Astrocyte (in vitro differentiated cells and primary cell): ENCODE results near the gene BMAL2. TPM values are rescaled to one million over a fixed set of nuclear protein-coding genes. Genes with fewer than 3 reads are reported as not detected.

Experiments
- DNase-seq: peaks from one replicate; pipeline ENCODE4 v3.0.0-alpha.2; 2010; ENCODE audit warnings: low read depth
- FAIRE-seq: peaks from 2 replicates; lab custom pipeline; 2011; peaks lifted over from hg19 to GRCh38; lab: Jason Lieb, UNC
- H2AFZ ChIP-seq: 2 replicates; pipeline ENCODE4 v1.6.0; 2012; ENCODE audit warnings: low read depth, low read length, inconsistent platforms
- H3K27ac ChIP-seq: 2 replicates; pipeline ENCODE4 v1.5.1; 2011; ENCODE audit warnings: low read depth, low read length, inconsistent platforms
- H3K27me3 ChIP-seq: 2 replicates; pipeline ENCODE4 v1.6.0; 2011; ENCODE audit warnings: low read length, inconsistent platforms; ENCODE audit not compliant: insufficient read depth
- H3K36me3 ChIP-seq: 2 replicates; pipeline ENCODE4 v1.5.1; 2011; ENCODE audit warnings: low read length, inconsistent platforms; ENCODE audit not compliant: insufficient read depth
- H3K4me1 ChIP-seq: 2 replicates; pipeline ENCODE4 v1.5.1; 2011; ENCODE audit warnings: low read length, inconsistent platforms; ENCODE audit not compliant: insufficient read depth
- H3K4me2 ChIP-seq: 2 replicates; pipeline ENCODE4 v1.6.0; 2012; ENCODE audit warnings: low read length, inconsistent platforms
- H3K4me3 ChIP-seq: 2 replicates; pipeline ENCODE4 v1.5.1; 2011; ENCODE audit warnings: low read depth, mild to moderate bottlenecking, low read length, inconsistent platforms; ENCODE audit not compliant: insufficient read depth
- H3K79me2 ChIP-seq: 2 replicates; pipeline ENCODE4 v1.6.0; 2012; ENCODE audit warnings: mild to moderate bottlenecking, low read length, inconsistent platforms; ENCODE audit not compliant: insufficient read depth
- H3K9ac ChIP-seq: 2 replicates; pipeline ENCODE4 v1.6.0; 2012; ENCODE audit warnings: mild to moderate bottlenecking, low read length, inconsistent platforms
- H3K9me3 ChIP-seq: 2 replicates; pipeline ENCODE4 v1.5.1; 2012; ENCODE audit warnings: low read depth, mild to moderate bottlenecking, low read length, inconsistent platforms; ENCODE audit not compliant: insufficient read depth
- H4K20me1 ChIP-seq: 2 replicates; pipeline ENCODE4 v1.6.0; 2012; ENCODE audit warnings: low read length, inconsistent platforms; ENCODE audit not compliant: insufficient read depth
- H3K27ac Mint-ChIP-seq: one replicate; pipeline ENCODE4 v1.8.0; 2021; ENCODE audit warnings: mild to moderate bottlenecking, mixed read lengths; ENCODE audit not compliant: unreplicated experiment
- H3K27me3 Mint-ChIP-seq: one replicate; pipeline ENCODE4 v1.8.0; 2021; ENCODE audit warnings: low read depth, mixed read lengths; ENCODE audit not compliant: unreplicated experiment
- H3K36me3 Mint-ChIP-seq: one replicate; pipeline ENCODE4 v1.8.0; 2021; ENCODE audit warnings: low read depth, mixed read lengths; ENCODE audit not compliant: unreplicated experiment
- H3K4me1 Mint-ChIP-seq: one replicate; pipeline ENCODE4 v1.8.0; 2021; ENCODE audit warnings: low read depth, mixed read lengths; ENCODE audit not compliant: unreplicated experiment
- H3K4me3 Mint-ChIP-seq: one replicate; pipeline ENCODE4 v1.8.0; 2021; ENCODE audit warnings: mild to moderate bottlenecking, moderate library complexity, mixed read lengths; ENCODE audit not compliant: unreplicated experiment
- H3K9me3 Mint-ChIP-seq: one replicate; pipeline ENCODE4 v1.8.0; 2021; ENCODE audit warnings: mild to moderate bottlenecking, mixed read lengths; ENCODE audit not compliant: unreplicated experiment
- EZH2 ChIP-seq: IDR thresholded peaks from 2 replicates; pipeline ENCODE4 v1.6.1; 2012; ENCODE audit warnings: mild to moderate bottlenecking, low read length, inconsistent platforms; ENCODE audit not compliant: insufficient read depth
- total RNA-seq: library from RNA; stranded (reverse); gene quantifications from 2 replicates; pipeline ENCODE4 v1.2.1, GENCODE V29; 2021
- TF ChIP-seq, protein P1 (sequence below): IDR thresholded peaks from 2 replicates; pipeline ENCODE4 v1.5.1; 2011; ENCODE audit warnings: low read depth, mild to moderate bottlenecking, inconsistent platforms, low read length, moderate library complexity; ENCODE audit not compliant: insufficient read depth

The BMAL2 gene
- total RNA-seq, 1 donor from 2014 or later = 13.6 TPM

GRCh38 chr12:27303139-27304111, 29.2 kb upstream of the BMAL2 start:
- peaks cover 10% of the 10 kb centered on the region for H3K4me1 Mint-ChIP-seq

GRCh38 chr12:27304856-27305255, 27.8 kb upstream of the BMAL2 start:
- no peak for FAIRE-seq
- no peak overlapping the region for H3K27ac ChIP-seq

More at GRCh38 chr12:27303139-27304111, 29.2 kb upstream of the BMAL2 start:
- Histone ChIP-seq H3K36me3 (peaks cover 36% of the 10 kb centered on the region), H3K27me3 (no peaks in the 10 kb centered on the region), H4K20me1 (peaks cover 25% of the 10 kb centered on the region), H3K27ac (no peak overlapping the region), H3K4me1 (peaks cover 7% of the 10 kb centered on the region), H3K79me2 (peaks cover 36% of the 10 kb centered on the region), H3K4me3 (no peak overlapping the region), H3K9ac (no peak overlapping the region), H3K9me3 (no peaks in the 10 kb centered on the region), H3K4me2 (no peak overlapping the region), H2AFZ (no peak overlapping the region)
- Mint-ChIP-seq H3K36me3 (peaks cover 23% of the 10 kb centered on the region), H3K9me3 (no peaks in the 10 kb centered on the region), H3K27ac (no peak overlapping the region), H3K4me3 (no peak overlapping the region), H3K27me3 (no peaks in the 10 kb centered on the region)
- DNase-seq (no peak), FAIRE-seq (no peak)
- no peak for TF ChIP-seq EZH2
- TF ChIP-seq, protein P1, sequence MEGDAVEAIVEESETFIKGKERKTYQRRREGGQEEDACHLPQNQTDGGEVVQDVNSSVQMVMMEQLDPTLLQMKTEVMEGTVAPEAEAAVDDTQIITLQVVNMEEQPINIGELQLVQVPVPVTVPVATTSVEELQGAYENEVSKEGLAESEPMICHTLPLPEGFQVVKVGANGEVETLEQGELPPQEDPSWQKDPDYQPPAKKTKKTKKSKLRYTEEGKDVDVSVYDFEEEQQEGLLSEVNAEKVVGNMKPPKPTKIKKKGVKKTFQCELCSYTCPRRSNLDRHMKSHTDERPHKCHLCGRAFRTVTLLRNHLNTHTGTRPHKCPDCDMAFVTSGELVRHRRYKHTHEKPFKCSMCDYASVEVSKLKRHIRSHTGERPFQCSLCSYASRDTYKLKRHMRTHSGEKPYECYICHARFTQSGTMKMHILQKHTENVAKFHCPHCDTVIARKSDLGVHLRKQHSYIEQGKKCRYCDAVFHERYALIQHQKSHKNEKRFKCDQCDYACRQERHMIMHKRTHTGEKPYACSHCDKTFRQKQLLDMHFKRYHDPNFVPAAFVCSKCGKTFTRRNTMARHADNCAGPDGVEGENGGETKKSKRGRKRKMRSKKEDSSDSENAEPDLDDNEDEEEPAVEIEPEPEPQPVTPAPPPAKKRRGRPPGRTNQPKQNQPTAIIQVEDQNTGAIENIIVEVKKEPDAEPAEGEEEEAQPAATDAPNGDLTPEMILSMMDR = no peak

More at GRCh38 chr12:27304856-27305255, 27.8 kb upstream of the BMAL2 start:
- H3K4me3 Mint-ChIP-seq = no peak overlapping the region
- no peaks in the 10 kb centered on the region for H3K27me3 ChIP-seq
- H4K20me1 ChIP-seq = peaks cover 21% of the 10 kb centered on the region
- no peak for DNase-seq
- H3K9me3 Mint-ChIP-seq = no peaks in the 10 kb centered on the region
- no peak overlapping the region for H2AFZ ChIP-seq
- H3K79me2 ChIP-seq = peaks cover 30% of the 10 kb centered on the region
- H3K36me3 Mint-ChIP-seq = peaks cover 15% of the 10 kb centered on the region
- peaks cover 5% of the 10 kb centered on the region for H3K4me1 Mint-ChIP-seq
- H3K9ac ChIP-seq = no peak overlapping the region
- no peaks in the 10 kb centered on the region for H3K27me3 Mint-ChIP-seq
- H3K4me3 ChIP-seq = no peak overlapping the region
- H3K36me3 ChIP-seq = peaks cover 39% of the 10 kb centered on the region
- H3K9me3 ChIP-seq = no peaks in the 10 kb centered on the region
- no peak for TF ChIP-seq EZH2
- TF ChIP-seq, protein P1 = no peak
- no peak overlapping the region for H3K27ac Mint-ChIP-seq
- H3K4me1 ChIP-seq = peaks cover 7% of the 10 kb centered on the region
- H3K4me2 ChIP-seq = no peak overlapping the region
